CD4-positive, alpha-beta T cell (primary cell): ENCODE measurements around the gene SPTBN4. TPM values are rescaled to one million over a fixed set of nuclear protein-coding genes. Genes with fewer than 3 reads are reported as not detected.

Experiments used
- ATAC-seq: fragments of 200-7000 bp; cut with Tn5 transposase; one replicate; pipeline ENCODE4 v1.10.0; 2022; ENCODE audit warnings: mild to moderate bottlenecking; ENCODE audit not compliant: poor library complexity
- CTCF ChIA-PET: fragments of 350-600 bp; sonication (Branson Sonifier 250); formaldehyde crosslinking; loops from one replicate; lab custom pipeline; 2021; ENCODE audit warnings: antibody characterized with exemption, inconsistent platforms; lab: Charles Lee
- POLR2A ChIA-PET: fragments of 350-600 bp; sonication (Branson Sonifier 250); formaldehyde crosslinking; loops from one replicate; lab custom pipeline; 2021; ENCODE audit warnings: antibody characterized with exemption, inconsistent platforms; lab: Charles Lee
- DNase-seq, 14 experiments: peaks; one replicate each; pipeline ENCODE4 v3.0.0-alpha.2; 2013 to 2020; ENCODE audit warnings: mixed read lengths in 2 of 14
- H3K27ac ChIP-seq, 2 donors: one replicate each; pipeline versions ENCODE4 v1.5.1 to v1.7.0; 2013; ENCODE audit warnings: low read length in 2 of 2, low read depth in 1 of 2, mild to moderate bottlenecking in 1 of 2
- H3K27me3 ChIP-seq, 2 experiments: 1 replicate in 1 of 2; 2 replicates in 1 of 2; pipeline versions ENCODE4 v1.6.1 to v1.7.0; 2013; ENCODE audit warnings: low read length in 2 of 2, control low read depth in 1 of 2, mild to moderate bottlenecking in 1 of 2, moderate library complexity in 1 of 2; ENCODE audit not compliant: insufficient read depth in 2 of 2, control insufficient read depth in 1 of 2
- H3K36me3 ChIP-seq: one replicate; pipeline ENCODE4 v1.6.1; 2013; ENCODE audit warnings: low read length, control low read depth; ENCODE audit not compliant: insufficient read depth
- H3K4me1 ChIP-seq: one replicate; pipeline ENCODE4 v1.6.1; 2013; ENCODE audit warnings: low read length, control low read depth; ENCODE audit not compliant: insufficient read depth
- H3K4me3 ChIP-seq: one replicate; pipeline ENCODE4 v1.5.1; 2013; ENCODE audit warnings: mild to moderate bottlenecking, low read length, moderate library complexity
- H3K9me3 ChIP-seq, 2 experiments: 1 replicate in 1 of 2; 2 replicates in 1 of 2; pipeline versions ENCODE4 v1.6.1 to v1.7.0; 2013; ENCODE audit warnings: low read length in 2 of 2, mild to moderate bottlenecking in 2 of 2, control low read depth in 1 of 2, moderate library complexity in 1 of 2; ENCODE audit not compliant: control insufficient read depth in 1 of 2, insufficient read depth in 1 of 2
- H3K27ac Mint-ChIP-seq: one replicate; pipeline ENCODE4 v1.8.0; 2020; ENCODE audit warnings: mixed read lengths
- H3K27me3 Mint-ChIP-seq: one replicate; pipeline ENCODE4 v1.8.0; 2021; ENCODE audit warnings: mixed read lengths
- H3K36me3 Mint-ChIP-seq: one replicate; pipeline ENCODE4 v1.8.0; 2021; ENCODE audit warnings: low read depth, mixed read lengths
- H3K4me1 Mint-ChIP-seq: one replicate; pipeline ENCODE4 v1.8.0; 2021; ENCODE audit warnings: low read depth, mixed read lengths
- H3K4me3 Mint-ChIP-seq: one replicate; pipeline ENCODE4 v1.8.0; 2020; ENCODE audit warnings: mild to moderate bottlenecking, mixed read lengths
- H3K9me3 Mint-ChIP-seq: one replicate; pipeline ENCODE4 v1.8.0; 2020; ENCODE audit warnings: mixed read lengths
- CTCF ChIP-seq: fragments of 200-600 bp; IDR thresholded peaks from one replicate; pipeline ENCODE4 v1.8.0; 2022; ENCODE audit warnings: antibody characterized with exemption, mild to moderate bottlenecking
- intact Hi-C, 2 experiments: fragments of 100-400 bp; cut with DNase I in 1 of 2; cut with micrococcal nuclease in 1 of 2; formaldehyde crosslinking; loops; one replicate each; pipeline versions ENCODE4 v1.15.1 to v1.9.0; 2023 to 2025; cut with DNase I, micrococcal nuclease
- total RNA-seq, 174 experiments: library from RNA in 2 of 174; stranded (reverse) in 2 of 174; gene quantifications; one replicate each; pipeline ENCODE4 v1.2.3 and lab custom pipeline; 2021 to 2026

Gene SPTBN4
- total RNA-seq, 2 experiments from 2014 or later, result 0.59 to 0.88 TPM

- Mint-ChIP-seq H3K27me3 (peaks cover 30% of the 10 kb centered on the region), H3K9me3 (no peaks in the 10 kb centered on the region), H3K27ac (no peak overlapping the region), H3K4me1 (peaks cover 5% of the 10 kb centered on the region), H3K4me3 (no peak overlapping the region), H3K36me3 (no peaks in the 10 kb centered on the region)
- ATAC-seq (no peak), DNase-seq (no peak)
- peaks cover 8% of the 10 kb centered on the region for H3K4me1 ChIP-seq
- POLR2A ChIA-PET, result no interaction called here
- H3K9me3 ChIP-seq, result peaks cover 0 to 13% of the 10 kb centered on the region in 2 experiments
- H3K27ac ChIP-seq, result no peak overlapping the region
- H3K4me3 ChIP-seq, result no peak overlapping the region
- intact Hi-C loops, result no loop called here
- no peaks in the 10 kb centered on the region for H3K36me3 ChIP-seq
- H3K27me3 ChIP-seq, result peaks cover 14 to 19% of the 10 kb centered on the region in 2 experiments
- no peak for TF ChIP-seq CTCF
- CTCF ChIA-PET, result no interaction called here
Observed at GRCh38 chr19:40489882-40490230, 23.1 kb downstream of the SPTBN4 start.

- no peak for ATAC-seq
- DNase-seq, result no peak
- Histone ChIP-seq H3K27ac (no peak overlapping the region), H3K4me1 (peaks cover 8% of the 10 kb centered on the region), H3K36me3 (no peaks in the 10 kb centered on the region), H3K4me3 (no peak overlapping the region), H3K9me3 (peaks cover 0 to 12% of the 10 kb centered on the region in 2 experiments), H3K27me3 (peaks cover 7 to 10% of the 10 kb centered on the region in 2 experiments)
- H3K4me3 Mint-ChIP-seq, result no peak overlapping the region
- ChIA-PET CTCF (no interaction called here), POLR2A (no interaction called here)
- H3K27ac Mint-ChIP-seq, result no peak overlapping the region
- no peaks in the 10 kb centered on the region for H3K36me3 Mint-ChIP-seq
- no peaks in the 10 kb centered on the region for H3K9me3 Mint-ChIP-seq
- intact Hi-C loops, result no loop called here
- TF ChIP-seq CTCF, result no peak
- peaks cover 29% of the 10 kb centered on the region for H3K27me3 Mint-ChIP-seq
- peaks cover 5% of the 10 kb centered on the region for H3K4me1 Mint-ChIP-seq
Observed at GRCh38 chr19:40492274-40492673, 25.5 kb downstream of the SPTBN4 start.

GRCh38 chr19:40493778-40494177, 27.0 kb downstream of the SPTBN4 start:
- no peaks in the 10 kb centered on the region for H3K4me1 ChIP-seq
- H3K27ac ChIP-seq, result no peak overlapping the region
- no peaks in the 10 kb centered on the region for H3K36me3 ChIP-seq
- CTCF ChIA-PET, result no interaction called here
- Mint-ChIP-seq H3K4me3 (no peak overlapping the region), H3K9me3 (no peaks in the 10 kb centered on the region), H3K36me3 (no peaks in the 10 kb centered on the region), H3K27me3 (peaks cover 19% of the 10 kb centered on the region), H3K27ac (no peak overlapping the region), H3K4me1 (no peaks in the 10 kb centered on the region)
- ATAC-seq, result no peak
- intact Hi-C loops, result no loop called here
- H3K9me3 ChIP-seq, result peaks cover 0 to 3% of the 10 kb centered on the region in 2 experiments
- TF ChIP-seq CTCF, result no peak
- H3K4me3 ChIP-seq, result no peak overlapping the region
- POLR2A ChIA-PET, result no interaction called here
- peaks cover 0 to 2% of the 10 kb centered on the region in 2 experiments for H3K27me3 ChIP-seq
- DNase-seq, result no peak
